ENCODE data around the gene HOXD10. TPM values are rescaled to one million over a fixed set of nuclear protein-coding genes. Genes with fewer than 3 reads are reported as not detected.

The HOXD10 gene
- not detected in 2 replicates for total RNA-seq

GRCh38 chr2:176115883-176116813 lies at the start of gene HOXD10:
TSS of gene HOXD10 (plus strand) at chr2:176116778. CDS start at chr2:176116834, 56 bp downstream.

GRCh38 chr2:176083796-176084261 lies 32.7 kb upstream of the HOXD10 start, which contains the start of gene EVX2:
TSS of gene EVX2 (minus strand) at chr2:176083962. CDS start at chr2:176083776, 186 bp downstream.

GRCh38 chr2:176092270-176093144 lies 24.1 kb upstream of the HOXD10 start, which contains the start of gene HOXD13:
TSS of gene HOXD13 (plus strand) at chr2:176092721. CDS start at chr2:176092891, 170 bp downstream.

GRCh38 chr2:176099728-176100546 lies 16.6 kb upstream of the HOXD10 start, which contains the start of gene HOXD12:
TSS of gene HOXD12 (plus strand) at chr2:176099795. CDS start at chr2:176099802, 7 bp downstream.

GRCh38 chr2:176106581-176107539 lies 9.7 kb upstream of the HOXD10 start, which contains the start of gene HOXD11:
TSS of gene HOXD11 (plus strand) at chr2:176107280. CDS start at chr2:176107356, 76 bp downstream.

GRCh38 chr2:176122683-176123410 lies 6.3 kb downstream of the HOXD10 start, which contains the start of gene HOXD9:
TSS of gene HOXD9 (plus strand) at chr2:176122719. CDS start at chr2:176122769, 50 bp downstream.

GRCh38 chr2:176128982-176129796 lies 12.6 kb downstream of the HOXD10 start, which contains the start of gene HOXD8:
TSS of gene HOXD8 (plus strand) at chr2:176129705. CDS start at chr2:176130367, 662 bp downstream.

GRCh38 chr2:176151442-176152287 lies 35.1 kb downstream of the HOXD10 start, which contains the start of gene HOXD4:
TSS of gene HOXD4 (plus strand) at chr2:176151550. CDS start at chr2:176151634, 84 bp downstream.

GRCh38 chr2:176156807-176157498 lies 40.4 kb downstream of the HOXD10 start, which contains the start of gene HOXD3:
TSS of gene HOXD3 (plus strand) at chr2:176157307. CDS start at chr2:176169115, 11,808 bp downstream.

Other genes with a start within 250 kb of the HOXD10 start
- 42.7 and 45.1 TPM in 2 replicates for gene LNPK, start 114.5 kb upstream of the HOXD10 start, total RNA-seq
- gene EVX2, start 32.8 kb upstream of the HOXD10 start, total RNA-seq = not detected in 2 replicates
- gene HOXD13, start 24.1 kb upstream of the HOXD10 start, total RNA-seq = not detected in 2 replicates
- gene HOXD12, start 17.0 kb upstream of the HOXD10 start, total RNA-seq = not detected in 2 replicates
- gene HOXD11, start 9.5 kb upstream of the HOXD10 start, total RNA-seq = not detected in 2 replicates
- 0.17 TPM in 1 of 2 replicates, not detected in the other for gene HOXD9, start 5.9 kb downstream of the HOXD10 start, total RNA-seq
- gene HOXD8, start 12.9 kb downstream of the HOXD10 start, total RNA-seq = 0.33 and 0.44 TPM in 2 replicates
- not detected in 2 replicates for gene HOXD4, start 34.8 kb downstream of the HOXD10 start, total RNA-seq
- 0.29 TPM in 1 of 2 replicates, not detected in the other for gene HOXD3, start 40.5 kb downstream of the HOXD10 start, total RNA-seq
- not detected in 2 replicates for gene HOXD1, start 71.9 kb downstream of the HOXD10 start, total RNA-seq
- gene MTX2, start 152.7 kb downstream of the HOXD10 start, total RNA-seq = 20.8 and 21.5 TPM in 2 replicates